Hepatocyte (in vitro differentiated cells): ENCODE data around the gene SLC44A5.

Experiments
- CTCF ChIP-seq: fragments of 200-600 bp; sonication (generic); IDR thresholded peaks from 2 replicates; pipeline ENCODE4 v1.5.1; 2016; ENCODE audit warnings: antibody characterized with exemption, mild to moderate bottlenecking; ENCODE audit not compliant: poor library complexity
- EZH2 ChIP-seq: fragments of 200-600 bp; sonication (generic); IDR thresholded peaks from 2 replicates; pipeline ENCODE4 v1.6.1; 2016; ENCODE audit warnings: antibody characterized with exemption, mild to moderate bottlenecking, borderline replicate concordance
- EZH2phosphoT487 ChIP-seq: fragments of 200-600 bp; sonication (generic); IDR thresholded peaks from one replicate; pipeline ENCODE4 v1.6.1; 2018; ENCODE audit warnings: antibody characterized with exemption, mild to moderate bottlenecking, low read depth, moderate library complexity; ENCODE audit not compliant: unreplicated experiment, severe bottlenecking

GRCh38 chr1:75316230-75316629 lies 294.7 kb downstream of the SLC44A5 start:
- TF ChIP-seq EZH2 (no peak), CTCF (no peak), EZH2phosphoT487 (no peak)
